Right lobe of liver (tissue), 6 donors: Measurements from ENCODE around the gene TMOD1. TPM values are rescaled to one million over a fixed set of nuclear protein-coding genes. Genes with fewer than 3 reads are reported as not detected.

Source experiments
- ATAC-seq, 4 donors: fragments of 200-7000 bp; cut with Tn5 transposase; one replicate each; pipeline ENCODE4 v1.9.1; 2020; ENCODE audit warnings: mild to moderate bottlenecking in 4 of 4, moderate library complexity in 4 of 4
- DNase-seq, 3 donors: peaks; one replicate each; pipeline ENCODE4 v3.0.0-alpha.2; 2020
- H3K27ac ChIP-seq, 3 donors: fragments of 200-600 bp; one replicate each; pipeline ENCODE4 v1.8.0; 2022
- H3K27me3 ChIP-seq, 2 donors: fragments of 200-600 bp; one replicate each; pipeline ENCODE4 v1.8.0; 2022
- H3K36me3 ChIP-seq, 4 donors: fragments of 200-600 bp; sonication (generic) in 1 of 4; one replicate each; pipeline versions ENCODE4 v1.5.1 to v1.8.0; 2017 to 2022; ENCODE audit warnings: control low read depth in 1 of 4
- H3K4me1 ChIP-seq, 4 donors: fragments of 200-600 bp; sonication (generic) in 1 of 4; one replicate each; pipeline versions ENCODE4 v1.5.1 to v1.8.0; 2017 to 2022; ENCODE audit warnings: control low read depth in 1 of 4
- H3K4me3 ChIP-seq, 3 donors: fragments of 200-600 bp; one replicate each; pipeline ENCODE4 v1.8.0; 2022
- H3K9me3 ChIP-seq, 4 donors: fragments of 200-600 bp; sonication (generic) in 1 of 4; one replicate each; pipeline versions ENCODE4 v1.5.1 to v1.8.0; 2017 to 2022; ENCODE audit warnings: control low read depth in 1 of 4
- POLR2A ChIP-seq: fragments of 450-650 bp; IDR thresholded peaks from one replicate; pipeline ENCODE4 v1.6.1; 2017; ENCODE audit warnings: antibody characterized with exemption, mild to moderate bottlenecking
- WGBS: methylation state at CpG from one replicate; pipeline ENCODE4 v1.1.6; 2018; ENCODE audit warnings: low coverage, low lambda C conversion rate; ENCODE audit not compliant: insufficient coverage; ENCODE audit errors: missing lambda C conversion rate; 5-methylcytosine and 5-hydroxymethylcytosine counted together
- intact Hi-C, 2 donors: fragments of 100-400 bp; cut with DNase I; formaldehyde crosslinking; loops; one replicate each; pipeline versions ENCODE4 v1.11.2 to v1.14.1; 2022
- total RNA-seq, 6 experiments: library from RNA; depleted of rRNA in 2 of 6; stranded (reverse); fragments of >200 nt in 2 of 6; fragmentation: NEBNext Ultra II Directional in 3 of 6; extraction: Animal tissue kit (Norgen Biotek cat#: 25700) in 3 of 6; gene quantifications; one replicate each; pipeline versions ENCODE4 v1.1.0 to v1.2.4, GENCODE V29; 2016 to 2023
- TF ChIP-seq, protein P1 (sequence below), 4 donors: fragments of 200-600 bp in 3 of 4; fragments of 450-650 bp in 1 of 4; IDR thresholded peaks; one replicate each; pipeline versions ENCODE4 v1.5.1 to v1.8.0; 2016 to 2022; ENCODE audit warnings: antibody characterized with exemption in 4 of 4, mild to moderate bottlenecking in 2 of 4
- donor health status: DM: no; HTN: yes; CAD: no.
- donor health status: DM: no; HTN: no; CAD: no.
- donor health status: DM: no; HTN: no; CAD: no.
- donor health status: DM: no; HTN: yes; CAD: no.
- donor health status: DM: no; HTN: yes; CAD: no.

The TMOD1 gene
- total RNA-seq, 6 experiments from 2014 or later: 5.9 to 14.3 (median 12.7) TPM

GRCh38 chr9:97504381-97505216, 3.1 kb downstream of the TMOD1 start:
- Histone ChIP-seq H3K36me3 (no peaks in the 10 kb centered on the region), H3K4me3 (no peak overlapping the region), H3K4me1 (peaks cover 0 to 26% (median 9%) of the 10 kb centered on the region in 4 donors), H3K27ac (peak overlapping the region; percentile 45 to 86 (median 71)), H3K27me3 (no peaks in the 10 kb centered on the region), H3K9me3 (no peaks in the 10 kb centered on the region)
- DNase-seq (no peak), ATAC-seq (peak in 3 of 4 donors; percentile 41 to 71 (median 55))
- intact Hi-C loops: no loop called here
- WGBS: 39% methylated on average over 8 of the region's 8 CpGs
- TF ChIP-seq POLR2A: no peak
- TF ChIP-seq, protein P1, sequence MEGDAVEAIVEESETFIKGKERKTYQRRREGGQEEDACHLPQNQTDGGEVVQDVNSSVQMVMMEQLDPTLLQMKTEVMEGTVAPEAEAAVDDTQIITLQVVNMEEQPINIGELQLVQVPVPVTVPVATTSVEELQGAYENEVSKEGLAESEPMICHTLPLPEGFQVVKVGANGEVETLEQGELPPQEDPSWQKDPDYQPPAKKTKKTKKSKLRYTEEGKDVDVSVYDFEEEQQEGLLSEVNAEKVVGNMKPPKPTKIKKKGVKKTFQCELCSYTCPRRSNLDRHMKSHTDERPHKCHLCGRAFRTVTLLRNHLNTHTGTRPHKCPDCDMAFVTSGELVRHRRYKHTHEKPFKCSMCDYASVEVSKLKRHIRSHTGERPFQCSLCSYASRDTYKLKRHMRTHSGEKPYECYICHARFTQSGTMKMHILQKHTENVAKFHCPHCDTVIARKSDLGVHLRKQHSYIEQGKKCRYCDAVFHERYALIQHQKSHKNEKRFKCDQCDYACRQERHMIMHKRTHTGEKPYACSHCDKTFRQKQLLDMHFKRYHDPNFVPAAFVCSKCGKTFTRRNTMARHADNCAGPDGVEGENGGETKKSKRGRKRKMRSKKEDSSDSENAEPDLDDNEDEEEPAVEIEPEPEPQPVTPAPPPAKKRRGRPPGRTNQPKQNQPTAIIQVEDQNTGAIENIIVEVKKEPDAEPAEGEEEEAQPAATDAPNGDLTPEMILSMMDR (IDR thresholded peaks at IDR 0.05): no peak

- peaks cover 0 to 26% (median 8%) of the 10 kb centered on the region in 4 donors for H3K4me1 ChIP-seq
- H3K27ac ChIP-seq: no peak overlapping the region
- H3K4me3 ChIP-seq: no peak overlapping the region
- 97% methylated on average over 3 of the region's 3 CpGs for WGBS
- H3K9me3 ChIP-seq: no peaks in the 10 kb centered on the region
- ATAC-seq (no peak), DNase-seq (no peak)
- no peaks in the 10 kb centered on the region for H3K36me3 ChIP-seq
- no peaks in the 10 kb centered on the region for H3K27me3 ChIP-seq
- intact Hi-C loops: no loop called here
- no peak for TF ChIP-seq POLR2A
- TF ChIP-seq, protein P1 (IDR thresholded peaks at IDR 0.05): no peak
These were observed 4.4 kb downstream of the TMOD1 start for GRCh38 chr9:97505845-97506244.

GRCh38 chr9:97506306-97506705, 4.8 kb downstream of the TMOD1 start:
- intact Hi-C loops: no loop called here
- Histone ChIP-seq H3K4me1 (peaks cover 0 to 26% (median 7%) of the 10 kb centered on the region in 4 donors), H3K9me3 (no peaks in the 10 kb centered on the region), H3K27me3 (no peaks in the 10 kb centered on the region), H3K36me3 (no peaks in the 10 kb centered on the region), H3K27ac (no peak overlapping the region), H3K4me3 (no peak overlapping the region)
- no peak for ATAC-seq
- 83% methylated on average over 2 of the region's 4 CpGs for WGBS
- no peak for DNase-seq
- TF ChIP-seq, protein P1 (IDR thresholded peaks at IDR 0.05): no peak
- no peak for TF ChIP-seq POLR2A

GRCh38 chr9:97506787-97507186, 5.3 kb downstream of the TMOD1 start:
- intact Hi-C loops: no loop called here
- Histone ChIP-seq H3K4me3 (no peak overlapping the region), H3K27ac (no peak overlapping the region), H3K4me1 (peaks cover 0 to 26% (median 7%) of the 10 kb centered on the region in 4 donors), H3K36me3 (no peaks in the 10 kb centered on the region), H3K27me3 (no peaks in the 10 kb centered on the region), H3K9me3 (no peaks in the 10 kb centered on the region)
- TF ChIP-seq, protein P1 (IDR thresholded peaks at IDR 0.05): no peak
- TF ChIP-seq POLR2A: no peak
- ATAC-seq (no peak), DNase-seq (no peak)
- 100% methylated on average over 1 of the region's 1 CpG for WGBS
